Body of pancreas (tissue), 4 donors: ENCODE data around the gene COIL. TPM values are rescaled to one million over a fixed set of nuclear protein-coding genes. Genes with fewer than 3 reads are reported as not detected.

Experiments used
- ATAC-seq: fragments of 150-250 bp; one replicate; pipeline ENCODE4 v1.9.1; 2016
- DNase-seq, 4 donors: peaks; one replicate each; pipeline ENCODE4 v3.0.0-alpha.2; 2019
- H3K27ac ChIP-seq, 4 donors: fragments of 200-600 bp; sonication (generic); 1 replicate in 3 of 4; 2 replicates in 1 of 4; pipeline versions ENCODE4 v1.5.1 to v1.6.1; 2016 to 2019; ENCODE audit warnings: mild to moderate bottlenecking in 1 of 4, mixed read lengths in 1 of 4, moderate library complexity in 1 of 4
- H3K27me3 ChIP-seq, 2 donors: fragments of 200-600 bp; sonication (generic); one replicate each; pipeline ENCODE4 v1.6.0; 2016; ENCODE audit warnings: mild to moderate bottlenecking in 1 of 2
- H3K36me3 ChIP-seq, 2 donors: fragments of 200-600 bp; sonication (generic); replicated peaks in 1 of 2; 2 replicates each; pipeline ENCODE4 v1.5.1; 2016; ENCODE audit warnings: low read depth in 2 of 2; ENCODE audit not compliant: insufficient read depth in 1 of 2
- H3K4me1 ChIP-seq: fragments of 200-600 bp; sonication (generic); one replicate; pipeline ENCODE4 v1.6.0; 2016
- H3K4me3 ChIP-seq, 2 donors: fragments of 200-600 bp; sonication (generic); 1 replicate in 1 of 2; 2 replicates in 1 of 2; pipeline ENCODE4 v1.5.1; 2016 to 2019
- H3K9me3 ChIP-seq, 3 donors: fragments of 200-600 bp; sonication (generic); 1 replicate in 2 of 3; 2 replicates in 1 of 3; pipeline ENCODE4 v1.5.1; 2016
- CTCF ChIP-seq, 7 experiments: fragments of 450-650 bp in 4 of 7; fragments of 200-600 bp in 3 of 7; sonication (generic) in 3 of 7; IDR thresholded peaks; one replicate each; pipeline ENCODE4 v1.5.1; 2016 to 2019; ENCODE audit warnings: antibody characterized with exemption in 7 of 7
- POLR2A ChIP-seq, 3 donors: fragments of 450-650 bp; IDR thresholded peaks; one replicate each; pipeline ENCODE4 v1.6.1; 2016; ENCODE audit warnings: antibody characterized with exemption in 3 of 3, mild to moderate bottlenecking in 2 of 3
- WGBS, 2 donors: methylation state at CpG; one replicate each; pipeline ENCODE4 v1.1.5; 2017; 5-methylcytosine and 5-hydroxymethylcytosine counted together
- intact Hi-C: fragments of 100-400 bp; cut with DNase I; formaldehyde crosslinking; loops from one replicate; pipeline ENCODE4 v1.15.1; 2023
- total RNA-seq, 2 donors: library from RNA; depleted of rRNA; stranded (reverse); fragments of >200 nt; gene quantifications; one replicate each; pipeline ENCODE4 v1.1.0, GENCODE V29; 2016

The COIL gene
- total RNA-seq, 2 donors from 2014 or later, result 4.6 to 7.8 TPM

- Histone ChIP-seq H3K36me3 (no peaks in the 10 kb centered on the region), H3K4me1 (no peaks in the 10 kb centered on the region), H3K9me3 (no peaks in the 10 kb centered on the region), H3K27me3 (no peaks in the 10 kb centered on the region), H3K4me3 (no peak overlapping the region), H3K27ac (no peak overlapping the region)
- intact Hi-C loops, result no loop called here
- ATAC-seq, result no peak
- TF ChIP-seq CTCF (IDR thresholded peaks at IDR 0.05) (no peak), POLR2A (IDR thresholded peaks at IDR 0.05) (no peak)
- DNase-seq, result no peak
Observed at GRCh38 chr17:56926270-56926669, 34.6 kb downstream of the COIL start.

- TF ChIP-seq CTCF (IDR thresholded peaks at IDR 0.05) (no peak), POLR2A (IDR thresholded peaks at IDR 0.05) (no peak)
- intact Hi-C loops, result no loop called here
- Histone ChIP-seq H3K36me3 (no peaks in the 10 kb centered on the region), H3K27ac (no peak overlapping the region), H3K4me3 (no peak overlapping the region), H3K4me1 (no peaks in the 10 kb centered on the region), H3K9me3 (no peaks in the 10 kb centered on the region), H3K27me3 (no peaks in the 10 kb centered on the region)
- ATAC-seq (no peak), DNase-seq (no peak)
- 83 to 84% methylated on average over 2 of the region's 2 CpGs for WGBS, 2 donors
Observed at GRCh38 chr17:56925088-56925487, 35.8 kb downstream of the COIL start.

GRCh38 chr17:56919717-56920116, 41.1 kb downstream of the COIL start:
- no peak overlapping the region for H3K27ac ChIP-seq

GRCh38 chr17:56918916-56919315, 41.9 kb downstream of the COIL start:
- ATAC-seq, result no peak
- H3K9me3 ChIP-seq, result no peaks in the 10 kb centered on the region
- intact Hi-C loops, result no loop called here
- H3K27me3 ChIP-seq, result no peaks in the 10 kb centered on the region
- 66 to 74% methylated on average over 3 of the region's 3 CpGs for WGBS, 2 donors
- TF ChIP-seq POLR2A (IDR thresholded peaks at IDR 0.05) (no peak), CTCF (IDR thresholded peaks at IDR 0.05) (no peak)
- H3K27ac ChIP-seq, result no peak overlapping the region
- DNase-seq, result no peak
- peaks cover 16% of the 10 kb centered on the region for H3K4me1 ChIP-seq
- no peaks in the 10 kb centered on the region for H3K36me3 ChIP-seq
- no peak overlapping the region for H3K4me3 ChIP-seq

More at GRCh38 chr17:56919717-56920116, 41.1 kb downstream of the COIL start:
- intact Hi-C loops, result no loop called here
- no peak for DNase-seq
- ATAC-seq, result no peak
- H3K4me3 ChIP-seq, result no peak overlapping the region
- H3K4me1 ChIP-seq, result peaks cover 16% of the 10 kb centered on the region
- 67 to 77% methylated on average over 1 of the region's 1 CpG for WGBS, 2 donors
- TF ChIP-seq CTCF (IDR thresholded peaks at IDR 0.05) (no peak), POLR2A (IDR thresholded peaks at IDR 0.05) (no peak)
- no peaks in the 10 kb centered on the region for H3K36me3 ChIP-seq
- no peaks in the 10 kb centered on the region for H3K9me3 ChIP-seq
- no peaks in the 10 kb centered on the region for H3K27me3 ChIP-seq

GRCh38 chr17:56917559-56918296, 43.1 kb downstream of the COIL start:
- no peak overlapping the region for H3K4me3 ChIP-seq
- H3K27ac ChIP-seq, result no peak overlapping the region
- ATAC-seq, result no peak
- H3K36me3 ChIP-seq, result no peaks in the 10 kb centered on the region
- peaks cover 19% of the 10 kb centered on the region for H3K4me1 ChIP-seq
- no peak for DNase-seq
- WGBS, 2 donors, result 82 to 89% methylated on average over 4 of the region's 4 CpGs
- TF ChIP-seq CTCF (IDR thresholded peaks at IDR 0.05), result no peak
- TF ChIP-seq POLR2A (IDR thresholded peaks at IDR 0.05), result no peak
- H3K9me3 ChIP-seq, result no peaks in the 10 kb centered on the region
- intact Hi-C loops, result no loop called here
- no peaks in the 10 kb centered on the region for H3K27me3 ChIP-seq
